Measurements from ENCODE around the gene KCNMA1. TPM values are rescaled to one million over a fixed set of nuclear protein-coding genes. Genes with fewer than 3 reads are reported as not detected.

Gene KCNMA1
- total RNA-seq, 3 donors from 2014 or later (not counting 1 experiment from before 2014, with no cell fraction given): 0.40 to 1.8 (median 0.63) TPM

DNA sequence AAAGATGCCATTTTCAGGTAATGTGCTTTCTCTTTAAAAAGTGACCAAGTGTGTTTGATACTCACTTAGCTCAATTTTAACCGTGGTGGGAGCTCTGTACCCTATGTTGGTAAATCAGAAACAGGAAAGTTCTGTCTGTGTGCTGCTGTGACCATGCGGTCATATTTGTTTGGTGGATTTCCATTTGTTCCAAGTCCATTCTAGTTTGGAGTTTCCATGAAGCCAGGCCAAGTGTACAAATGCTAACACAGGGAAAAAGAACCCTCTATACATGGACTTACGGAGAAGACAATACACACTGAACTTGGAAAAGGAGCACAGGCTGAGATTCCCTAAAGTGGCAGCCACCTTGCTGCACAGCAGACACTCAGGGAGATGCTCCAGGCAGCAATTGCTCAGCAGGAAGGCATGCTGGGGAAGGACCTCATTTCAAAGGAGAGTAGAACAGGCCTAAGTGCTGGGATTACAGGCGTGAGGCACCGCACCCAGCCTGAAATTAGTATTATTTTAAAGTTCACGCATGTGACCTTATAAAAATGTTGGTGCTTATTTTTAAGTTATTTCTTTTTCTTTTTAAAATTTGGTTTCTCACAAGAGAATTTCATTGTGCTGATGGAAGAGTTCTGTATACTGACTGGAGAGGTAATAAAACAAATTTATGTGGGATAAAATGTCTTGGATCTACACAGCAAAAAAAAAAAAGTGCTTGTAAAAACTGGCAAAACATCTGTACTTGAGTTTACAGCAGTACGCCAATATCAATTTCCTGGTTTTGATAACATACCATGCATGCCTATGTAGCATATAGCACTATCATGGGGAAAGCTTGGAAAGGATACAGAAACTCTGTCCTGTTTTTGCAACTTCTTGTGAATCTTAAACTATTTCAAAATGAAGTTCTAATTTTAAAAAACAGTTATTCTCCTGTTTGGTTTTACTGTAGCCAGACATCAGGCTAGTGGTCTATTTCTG is 436.2 kb downstream of the KCNMA1 start:
- Mint-ChIP-seq H3K27ac (no peak overlapping the region), H3K4me3 (no peak overlapping the region), H3K36me3 (no peaks in the 10 kb centered on the region), H3K4me1 (peaks cover 0 to 5% of the 10 kb centered on the region in 2 donors), H3K9me3 (no peaks in the 10 kb centered on the region), H3K27me3 (ENCODE audit: low read depth in 2 of 2) (peaks cover 29 to 77% of the 10 kb centered on the region in 2 donors)
- intact Hi-C loops (cut with micrococcal nuclease): no loop called here
- Histone ChIP-seq H3K9me3 (ENCODE audit: control insufficient read depth, insufficient read depth, low read length) (no peaks in the 10 kb centered on the region), H3K4me3 (ENCODE audit: low read length) (no peak overlapping the region), H3K27ac (ENCODE audit: low read length) (no peak overlapping the region), H3K36me3 (ENCODE audit: control insufficient read depth, insufficient read depth, low read length) (no peaks in the 10 kb centered on the region), H3K27me3 (ENCODE audit: control insufficient read depth, insufficient read depth, low read length) (no peaks in the 10 kb centered on the region), H3K4me1 (ENCODE audit: control insufficient read depth, insufficient read depth, low read length) (no peaks in the 10 kb centered on the region)
- 84% methylated on average over 7 of the region's 7 CpGs for WGBS (ENCODE audit: insufficient coverage)
- no peak for DNase-seq
- TF ChIP-seq, protein P1, sequence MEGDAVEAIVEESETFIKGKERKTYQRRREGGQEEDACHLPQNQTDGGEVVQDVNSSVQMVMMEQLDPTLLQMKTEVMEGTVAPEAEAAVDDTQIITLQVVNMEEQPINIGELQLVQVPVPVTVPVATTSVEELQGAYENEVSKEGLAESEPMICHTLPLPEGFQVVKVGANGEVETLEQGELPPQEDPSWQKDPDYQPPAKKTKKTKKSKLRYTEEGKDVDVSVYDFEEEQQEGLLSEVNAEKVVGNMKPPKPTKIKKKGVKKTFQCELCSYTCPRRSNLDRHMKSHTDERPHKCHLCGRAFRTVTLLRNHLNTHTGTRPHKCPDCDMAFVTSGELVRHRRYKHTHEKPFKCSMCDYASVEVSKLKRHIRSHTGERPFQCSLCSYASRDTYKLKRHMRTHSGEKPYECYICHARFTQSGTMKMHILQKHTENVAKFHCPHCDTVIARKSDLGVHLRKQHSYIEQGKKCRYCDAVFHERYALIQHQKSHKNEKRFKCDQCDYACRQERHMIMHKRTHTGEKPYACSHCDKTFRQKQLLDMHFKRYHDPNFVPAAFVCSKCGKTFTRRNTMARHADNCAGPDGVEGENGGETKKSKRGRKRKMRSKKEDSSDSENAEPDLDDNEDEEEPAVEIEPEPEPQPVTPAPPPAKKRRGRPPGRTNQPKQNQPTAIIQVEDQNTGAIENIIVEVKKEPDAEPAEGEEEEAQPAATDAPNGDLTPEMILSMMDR (IDR thresholded peaks at IDR 0.05): no peak
- no peak for ATAC-seq

DNA sequence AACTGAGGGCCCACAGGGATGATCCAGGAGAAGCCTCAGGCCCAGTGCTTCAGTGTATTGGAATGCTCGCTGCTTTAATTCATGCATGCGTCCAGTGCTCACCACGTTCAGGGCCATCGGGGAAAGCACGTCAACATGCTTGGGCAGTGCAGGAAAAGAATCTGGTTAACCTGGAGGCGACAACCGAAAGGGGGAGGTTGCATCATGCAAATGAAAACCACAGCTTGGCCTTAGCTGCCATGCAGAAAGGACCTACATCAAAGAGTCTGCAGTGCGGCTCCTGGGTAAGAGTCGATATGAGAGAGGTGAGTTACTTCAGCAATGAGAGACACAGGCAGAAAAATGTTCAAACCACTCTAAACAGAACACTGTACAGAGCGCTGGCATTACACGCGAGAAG is 440.1 kb downstream of the KCNMA1 start:
- DNase-seq (no peak), ATAC-seq (no peak)
- TF ChIP-seq, protein P1 (IDR thresholded peaks at IDR 0.05): no peak
- peaks cover 15 to 69% of the 10 kb centered on the region in 2 donors for H3K27me3 Mint-ChIP-seq (ENCODE audit: low read depth in 2 of 2)
- H3K36me3 Mint-ChIP-seq: no peaks in the 10 kb centered on the region
- Histone ChIP-seq H3K4me1 (ENCODE audit: control insufficient read depth, insufficient read depth, low read length) (no peaks in the 10 kb centered on the region), H3K27me3 (ENCODE audit: control insufficient read depth, insufficient read depth, low read length) (no peaks in the 10 kb centered on the region), H3K36me3 (ENCODE audit: control insufficient read depth, insufficient read depth, low read length) (no peaks in the 10 kb centered on the region), H3K9me3 (ENCODE audit: control insufficient read depth, insufficient read depth, low read length) (no peaks in the 10 kb centered on the region), H3K4me3 (ENCODE audit: low read length) (no peak overlapping the region), H3K27ac (ENCODE audit: low read length) (no peak overlapping the region)
- H3K9me3 Mint-ChIP-seq: no peaks in the 10 kb centered on the region
- H3K4me1 Mint-ChIP-seq: peaks cover 0 to 5% of the 10 kb centered on the region in 2 donors
- 69% methylated on average over 12 of the region's 12 CpGs for WGBS (ENCODE audit: insufficient coverage)
- no peak overlapping the region for H3K27ac Mint-ChIP-seq
- intact Hi-C loops (cut with micrococcal nuclease): no loop called here
- H3K4me3 Mint-ChIP-seq: no peak overlapping the region

- H3K27me3 Mint-ChIP-seq (ENCODE audit: low read depth in 2 of 2): peaks cover 17 to 69% of the 10 kb centered on the region in 2 donors
- no peaks in the 10 kb centered on the region for H3K27me3 ChIP-seq (ENCODE audit: control insufficient read depth, insufficient read depth, low read length)
- whole genome bisulfite sequencing (ENCODE audit: insufficient coverage): 76% methylated on average over 1 of the region's 2 CpGs
These were observed 441.0 kb downstream of the KCNMA1 start for GRCh38 chr10:77196614-77197013.

More at GRCh38 chr10:77196614-77197013, 441.0 kb downstream of the KCNMA1 start:
- H3K9me3 ChIP-seq (ENCODE audit: control insufficient read depth, insufficient read depth, low read length): no peaks in the 10 kb centered on the region
- H3K4me1 ChIP-seq (ENCODE audit: control insufficient read depth, insufficient read depth, low read length): no peaks in the 10 kb centered on the region
- Mint-ChIP-seq H3K9me3 (no peaks in the 10 kb centered on the region), H3K27ac (no peak overlapping the region), H3K4me3 (no peak overlapping the region), H3K36me3 (no peaks in the 10 kb centered on the region), H3K4me1 (peaks cover 0 to 5% of the 10 kb centered on the region in 2 donors)
- no peak overlapping the region for H3K27ac ChIP-seq (ENCODE audit: low read length)
- intact Hi-C loops (cut with micrococcal nuclease): no loop called here
- TF ChIP-seq, protein P1 (IDR thresholded peaks at IDR 0.05): no peak
- H3K36me3 ChIP-seq (ENCODE audit: control insufficient read depth, insufficient read depth, low read length): no peaks in the 10 kb centered on the region
- no peak for ATAC-seq
- no peak overlapping the region for H3K4me3 ChIP-seq (ENCODE audit: low read length)
- no peak for DNase-seq
